ENCODE measurements around the gene ZNF860. TPM values are rescaled to one million over a fixed set of nuclear protein-coding genes. Genes with fewer than 3 reads are reported as not detected.

Gene ZNF860
- total RNA-seq, 4 donors from 2014 or later, result 0.33 to 0.88 (median 0.36) TPM

GRCh38 chr3:32009957-32010356 is 28.4 kb downstream of the ZNF860 start:
- TF ChIP-seq, protein P1, sequence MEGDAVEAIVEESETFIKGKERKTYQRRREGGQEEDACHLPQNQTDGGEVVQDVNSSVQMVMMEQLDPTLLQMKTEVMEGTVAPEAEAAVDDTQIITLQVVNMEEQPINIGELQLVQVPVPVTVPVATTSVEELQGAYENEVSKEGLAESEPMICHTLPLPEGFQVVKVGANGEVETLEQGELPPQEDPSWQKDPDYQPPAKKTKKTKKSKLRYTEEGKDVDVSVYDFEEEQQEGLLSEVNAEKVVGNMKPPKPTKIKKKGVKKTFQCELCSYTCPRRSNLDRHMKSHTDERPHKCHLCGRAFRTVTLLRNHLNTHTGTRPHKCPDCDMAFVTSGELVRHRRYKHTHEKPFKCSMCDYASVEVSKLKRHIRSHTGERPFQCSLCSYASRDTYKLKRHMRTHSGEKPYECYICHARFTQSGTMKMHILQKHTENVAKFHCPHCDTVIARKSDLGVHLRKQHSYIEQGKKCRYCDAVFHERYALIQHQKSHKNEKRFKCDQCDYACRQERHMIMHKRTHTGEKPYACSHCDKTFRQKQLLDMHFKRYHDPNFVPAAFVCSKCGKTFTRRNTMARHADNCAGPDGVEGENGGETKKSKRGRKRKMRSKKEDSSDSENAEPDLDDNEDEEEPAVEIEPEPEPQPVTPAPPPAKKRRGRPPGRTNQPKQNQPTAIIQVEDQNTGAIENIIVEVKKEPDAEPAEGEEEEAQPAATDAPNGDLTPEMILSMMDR (IDR thresholded peaks at IDR 0.05; ENCODE audit: low read depth), result no peak

- TF ChIP-seq, protein P1 (IDR thresholded peaks at IDR 0.05; ENCODE audit: low read depth), result no peak
Observed at GRCh38 chr3:32017286-32017685, 35.7 kb downstream of the ZNF860 start.

GRCh38 chr3:32018757-32019564 is 37.4 kb downstream of the ZNF860 start:
- TF ChIP-seq, protein P1 (IDR thresholded peaks at IDR 0.05; ENCODE audit: low read depth), result no peak

- TF ChIP-seq, protein P1 (IDR thresholded peaks at IDR 0.05; ENCODE audit: low read depth), result no peak
Observed at GRCh38 chr3:32021155-32021554, 39.6 kb downstream of the ZNF860 start.

- TF ChIP-seq, protein P1 (IDR thresholded peaks at IDR 0.05; ENCODE audit: low read depth), result no peak
Observed at GRCh38 chr3:32021748-32022147, 40.2 kb downstream of the ZNF860 start.

DNA sequence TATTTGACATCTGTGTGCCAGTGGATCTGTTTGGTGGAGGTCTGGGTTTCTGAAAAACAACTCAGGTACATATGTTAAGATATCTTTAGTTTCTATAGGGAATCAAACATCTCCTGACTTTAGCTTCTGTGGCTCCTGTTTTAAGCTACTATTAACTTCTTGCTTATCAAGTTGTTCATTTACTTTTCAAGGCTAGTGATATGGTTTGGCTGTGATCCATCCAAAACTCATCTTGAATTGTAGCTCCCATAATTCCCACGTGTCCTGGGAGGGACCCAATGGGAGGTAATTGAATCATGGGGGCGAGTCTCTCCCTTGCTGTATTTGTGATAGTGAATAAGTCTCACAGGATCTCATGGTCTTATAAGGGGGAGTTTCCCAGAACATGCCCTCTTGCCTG is 41.4 kb downstream of the ZNF860 start:
- TF ChIP-seq, protein P1 (IDR thresholded peaks at IDR 0.05; ENCODE audit: low read depth), result no peak

GRCh38 chr3:32026593-32026992 is 45.0 kb downstream of the ZNF860 start:
- TF ChIP-seq, protein P1 (IDR thresholded peaks at IDR 0.05; ENCODE audit: low read depth), result no peak

All from subcutaneous adipose tissue (tissue), 4 donors.